Glomerular endothelial cell (primary cell): ENCODE measurements around the gene INO80C. TPM values are rescaled to one million over a fixed set of nuclear protein-coding genes. Genes with fewer than 3 reads are reported as not detected.

ENCODE experiments used
- DNase-seq: peaks from one replicate; pipeline ENCODE4 v3.0.0-alpha.2; 2011; ENCODE audit warnings: low read depth, low spot score; ENCODE audit errors: extremely low read depth
- total RNA-seq: library from RNA; depleted of rRNA; stranded (reverse); fragments of >200 nt; gene quantifications from 2 replicates; pipeline ENCODE4 v1.2.3, GENCODE V29; 2015

Gene INO80C
- 12.8 and 30.8 TPM in 2 replicates for total RNA-seq

DNA sequence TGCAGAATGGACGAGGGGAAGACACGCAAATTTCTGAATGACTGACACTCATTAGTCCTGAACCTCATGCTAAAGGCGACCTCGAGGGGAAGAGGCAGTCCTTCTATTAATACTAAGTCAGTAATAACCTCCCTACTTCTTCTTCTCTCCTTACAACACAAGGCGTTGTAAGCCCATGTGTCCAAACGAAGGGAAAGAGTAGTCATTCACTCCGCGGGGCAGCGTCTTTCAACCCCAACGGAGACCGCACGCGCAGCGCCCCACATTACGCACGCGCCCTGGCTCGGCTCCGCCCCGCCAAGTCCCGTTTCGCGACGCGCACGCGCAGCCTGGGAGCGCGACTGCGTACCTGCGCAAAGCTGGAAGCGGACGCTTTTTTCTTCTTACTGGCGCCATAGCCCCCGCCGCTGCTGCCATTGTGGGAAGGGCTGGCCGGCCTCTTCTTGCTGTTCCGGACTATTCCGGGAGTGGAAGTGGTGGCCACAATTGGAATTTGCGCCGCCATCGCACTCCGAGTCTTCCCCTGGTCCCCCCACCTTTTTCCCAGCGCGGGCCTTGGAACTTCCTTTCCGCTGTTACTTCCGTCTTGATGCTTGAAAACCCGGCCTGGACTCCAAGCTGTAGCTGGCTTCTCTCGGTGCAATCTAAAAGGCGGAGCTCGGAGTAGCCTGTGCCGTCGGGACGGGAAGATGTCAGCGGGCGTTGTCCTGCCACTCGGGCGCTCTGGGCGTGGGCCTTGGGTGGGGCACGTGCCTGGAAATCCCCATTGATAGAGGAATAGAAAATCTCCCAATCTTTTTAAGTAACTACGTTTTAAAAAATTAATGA lies at the start of gene INO80C:
TSS of gene INO80C (minus strand) at position 591 of the 828 bp plus-strand sequence. CDS start at position 505, 86 bp downstream.
- peak; percentile 80 for DNase-seq

DNA sequence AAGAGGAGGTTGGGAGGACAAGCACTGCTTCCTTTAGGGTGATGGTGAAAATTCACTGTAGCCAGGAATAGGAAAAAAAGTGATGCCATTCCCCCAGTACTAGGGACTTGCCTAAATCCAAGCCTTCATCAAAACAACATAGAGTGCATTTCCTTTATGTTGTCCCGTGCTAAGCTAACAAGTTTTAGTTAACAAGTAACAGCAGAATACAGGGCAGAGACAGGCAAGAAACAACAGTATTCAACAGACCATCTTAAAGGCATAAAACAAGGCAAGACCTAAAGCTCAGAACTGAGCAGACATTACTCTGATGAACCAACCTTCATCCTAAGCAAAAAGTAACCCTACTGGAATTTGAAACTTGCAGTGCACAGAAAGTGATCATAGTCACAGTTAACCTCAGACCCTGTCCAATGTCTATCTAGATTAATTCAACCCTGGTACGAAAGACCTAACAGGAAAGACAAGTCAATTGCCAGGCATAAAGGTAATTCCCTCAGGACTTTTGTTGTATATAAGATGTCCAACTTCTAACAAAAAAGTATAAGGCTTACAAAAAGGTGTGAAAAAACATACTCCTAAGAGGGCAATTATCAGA lies 49.3 kb upstream of the INO80C start:
- DNase-seq, result no peak

DNA sequence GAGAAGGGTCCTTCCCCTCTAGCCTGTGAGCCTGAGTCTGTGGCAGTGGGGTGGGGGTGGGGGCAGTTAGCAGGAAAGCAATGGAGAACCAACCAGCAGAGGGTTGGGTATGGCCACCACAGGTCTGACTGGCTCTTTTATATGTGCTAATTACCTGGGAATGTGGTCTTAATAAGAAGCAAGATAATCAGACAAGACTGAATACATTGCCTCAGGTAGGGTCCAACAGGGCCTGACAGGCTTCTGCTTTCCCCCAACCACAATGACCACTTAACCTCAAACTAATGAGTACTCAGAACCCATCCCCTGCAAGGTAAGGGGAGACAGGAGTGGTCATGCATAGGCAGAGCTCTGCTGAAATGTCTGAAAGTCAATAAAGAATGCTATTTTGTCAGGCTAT lies 44.6 kb upstream of the INO80C start:
- DNase-seq, result no peak

GRCh38 chr18:35535297-35535696 lies 37.5 kb upstream of the INO80C start:
- DNase-seq, result no peak

GRCh38 chr18:35533916-35534405 lies 36.2 kb upstream of the INO80C start:
- DNase-seq, result no peak

DNA sequence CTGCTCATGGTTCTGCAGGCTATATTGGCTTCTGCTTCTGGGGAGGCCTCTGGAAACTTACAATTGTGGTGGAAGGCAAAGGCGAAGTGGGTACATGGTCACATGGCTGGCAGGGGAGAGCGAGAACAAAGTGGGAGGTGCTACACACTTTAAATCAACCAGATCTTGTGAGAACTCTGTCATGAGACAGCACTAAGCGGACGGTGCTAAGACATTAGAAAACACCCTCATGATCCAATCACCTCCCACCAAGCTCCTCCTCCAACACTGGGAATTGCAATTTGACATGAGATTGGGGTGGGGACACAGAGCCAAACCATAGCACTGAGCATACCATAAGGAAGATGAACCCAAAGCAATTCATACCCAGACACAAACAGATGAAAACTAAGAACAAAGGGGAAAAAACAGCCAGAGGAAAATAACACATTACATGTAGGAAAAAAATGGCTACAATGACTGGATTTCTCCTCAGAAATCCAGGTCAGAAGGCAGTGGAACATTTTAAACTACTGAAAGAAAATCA lies 31.1 kb upstream of the INO80C start:
- DNase-seq, result no peak

- DNase-seq, result no peak
Measured at GRCh38 chr18:35526495-35527059, 28.8 kb upstream of the INO80C start.

DNA sequence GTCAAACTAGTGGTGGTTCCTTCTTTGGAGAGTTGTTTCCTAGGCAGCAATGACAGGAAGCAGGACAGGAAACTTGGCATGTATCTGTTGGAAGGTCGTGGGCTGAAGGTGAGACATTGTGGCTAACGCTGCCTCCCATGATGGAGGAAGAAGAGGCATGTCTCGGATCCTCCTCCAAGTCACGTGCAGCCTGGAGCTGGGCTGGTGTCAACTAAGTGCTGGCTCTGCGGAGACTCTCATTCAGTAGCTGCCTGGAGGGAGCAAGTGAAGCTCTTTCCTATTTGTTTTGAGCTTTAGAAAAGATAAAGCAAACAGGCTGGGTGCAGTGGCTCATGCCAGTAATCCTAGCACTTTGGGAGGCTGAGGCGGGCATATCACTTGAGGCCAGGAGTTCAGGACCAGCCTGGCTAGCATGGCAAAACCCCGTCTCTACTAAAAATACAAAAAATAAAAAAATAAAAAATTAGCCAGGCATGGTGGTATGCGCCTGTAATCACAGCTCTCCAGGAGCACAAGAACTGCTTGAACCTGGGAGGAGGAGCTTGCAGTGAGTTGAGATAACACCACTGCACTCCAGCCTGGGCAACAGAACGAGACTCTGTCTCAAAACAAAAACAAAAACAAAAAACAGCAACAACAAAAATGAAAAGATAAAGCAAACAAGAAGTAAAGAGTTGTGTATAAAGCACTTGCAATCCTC lies 28.2 kb upstream of the INO80C start:
- DNase-seq, result no peak

- no peak for DNase-seq
Measured at GRCh38 chr18:35524226-35524625, 26.5 kb upstream of the INO80C start.

- DNase-seq, result no peak
Measured at GRCh38 chr18:35522130-35522959, 24.6 kb upstream of the INO80C start.

DNA sequence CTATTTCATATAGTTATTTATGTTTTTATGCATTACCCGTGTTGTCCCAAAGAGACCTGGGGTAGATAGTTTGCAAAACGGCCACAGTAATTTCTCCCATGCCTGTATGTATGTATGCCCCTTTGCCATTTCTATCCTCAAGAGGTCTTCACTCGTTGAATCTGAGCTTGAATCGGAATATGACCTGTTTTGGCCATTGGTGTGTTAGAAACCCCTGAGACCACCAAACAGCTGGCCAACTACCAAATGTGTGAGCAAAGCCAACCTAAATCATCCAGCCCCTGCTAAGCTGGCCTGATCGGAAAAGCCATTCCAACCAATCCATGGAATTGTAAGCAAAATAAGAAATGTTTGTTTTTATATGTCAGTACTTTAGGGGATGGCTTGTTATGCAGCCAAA lies 23.4 kb upstream of the INO80C start:
- DNase-seq, result no peak

DNA sequence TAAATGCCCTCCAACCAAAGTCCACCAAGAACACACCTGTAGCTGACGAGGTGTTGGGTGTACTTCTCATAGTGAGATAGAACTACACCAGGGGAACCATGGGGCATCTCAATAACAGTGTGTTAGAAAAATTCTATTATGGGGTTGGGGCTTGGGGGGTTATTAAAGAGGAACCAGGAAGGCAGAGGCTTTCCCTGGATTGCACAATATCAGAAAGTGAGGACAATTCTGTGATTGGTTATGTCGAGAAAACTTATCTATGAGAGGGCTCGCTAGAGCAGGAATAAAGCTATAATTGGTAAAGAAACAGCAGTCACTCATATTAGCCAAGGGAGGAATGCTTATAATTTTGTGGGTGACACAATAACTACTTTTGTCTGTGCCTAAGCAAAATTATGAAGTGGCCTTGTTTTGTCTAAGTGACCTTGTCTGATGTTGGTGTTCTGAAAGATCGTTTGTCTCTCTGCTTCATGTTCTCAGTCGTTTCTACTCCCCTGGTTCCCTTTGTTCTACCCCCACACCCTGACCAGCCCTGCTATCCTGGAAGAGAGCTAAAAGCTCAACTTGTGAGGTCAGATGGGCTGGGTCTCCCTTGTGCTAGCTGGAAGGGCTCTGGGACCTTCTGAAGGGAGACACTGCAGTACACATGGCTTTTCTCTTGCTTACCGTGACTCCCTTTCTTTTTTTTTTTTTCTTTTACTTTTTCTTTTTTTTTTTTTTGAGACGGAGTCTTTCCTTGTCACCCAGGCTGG lies 21.6 kb upstream of the INO80C start:
- no peak for DNase-seq

GRCh38 chr18:35517715-35518114 lies 20.0 kb upstream of the INO80C start:
- DNase-seq, result no peak

DNA sequence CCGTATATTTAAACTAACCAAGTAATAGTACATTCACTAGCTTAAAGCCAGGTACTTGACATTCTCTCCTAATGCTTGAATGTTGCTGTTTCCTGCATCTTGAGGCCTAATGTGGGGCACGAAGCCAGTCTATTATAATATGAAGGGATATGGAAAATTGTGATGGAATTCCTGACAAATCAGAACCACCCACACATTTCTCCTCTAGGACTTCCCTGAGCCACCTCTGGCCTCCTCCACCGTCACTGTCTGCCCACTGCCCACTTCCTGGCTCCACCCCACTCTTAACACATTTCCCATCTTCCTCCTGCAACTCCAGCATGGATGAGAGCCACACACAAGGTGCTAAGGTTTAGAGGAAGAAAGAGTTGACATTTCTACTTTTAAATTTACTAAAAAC lies 19.0 kb upstream of the INO80C start:
- DNase-seq, result no peak

DNA sequence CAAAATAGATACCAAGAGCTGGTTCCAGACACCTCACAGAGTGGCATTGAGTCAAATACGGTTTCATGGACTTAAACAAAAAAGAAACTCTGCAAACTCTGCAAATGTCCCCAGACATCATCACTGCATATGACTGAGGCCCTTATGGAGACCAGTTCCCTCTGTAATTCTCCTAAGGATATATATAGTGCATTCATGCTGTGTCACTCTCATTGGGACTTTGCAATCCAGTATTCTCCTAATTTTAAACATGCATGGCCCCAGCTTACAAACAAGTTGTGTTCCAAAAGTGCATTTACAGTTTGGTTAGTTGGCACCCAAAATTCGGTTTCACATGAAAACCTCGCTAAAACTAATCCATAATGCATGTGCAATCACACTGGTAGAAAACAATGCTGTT lies 18.6 kb upstream of the INO80C start:
- no peak for DNase-seq

- DNase-seq, result no peak
Measured at GRCh38 chr18:35515460-35516130, 17.8 kb upstream of the INO80C start.

- DNase-seq, result no peak
Measured at GRCh38 chr18:35514752-35515459, 17.1 kb upstream of the INO80C start.

GRCh38 chr18:35514283-35514682 lies 16.5 kb upstream of the INO80C start:
- DNase-seq, result no peak
